H9 (cell line): ENCODE measurements around the gene BCO1. TPM values are rescaled to one million over a fixed set of nuclear protein-coding genes. Genes with fewer than 3 reads are reported as not detected.

Source experiments
- DNase-seq: peaks from one replicate; pipeline ENCODE4 v3.0.0-alpha.2; 2017
- H2AFZ ChIP-seq: one replicate; pipeline ENCODE4 v1.6.1; 2013; ENCODE audit warnings: mild to moderate bottlenecking, low read length, control low read depth, moderate library complexity
- H2AK5ac ChIP-seq: 2 replicates; pipeline ENCODE4 v1.6.1; 2013; ENCODE audit warnings: low read length, control low read depth, mixed read lengths; ENCODE audit not compliant: insufficient read length
- H2BK120ac ChIP-seq: one replicate; pipeline ENCODE4 v1.6.1; 2013; ENCODE audit warnings: low read depth, mild to moderate bottlenecking, low read length, control low read depth, inconsistent platforms; ENCODE audit not compliant: poor library complexity, severe bottlenecking
- H2BK12ac ChIP-seq: 2 replicates; pipeline ENCODE4 v1.6.1; 2013; ENCODE audit warnings: low read length, control low read depth, mixed read lengths, low read depth; ENCODE audit not compliant: insufficient read length
- H2BK15ac ChIP-seq: 2 replicates; pipeline ENCODE4 v1.6.1; 2013; ENCODE audit warnings: low read depth, low read length, control low read depth
- H2BK20ac ChIP-seq: one replicate; pipeline ENCODE4 v1.6.1; 2013; ENCODE audit warnings: low read depth, mild to moderate bottlenecking, low read length, control low read depth, inconsistent platforms; ENCODE audit not compliant: poor library complexity, severe bottlenecking
- H2BK5ac ChIP-seq: 2 replicates; pipeline ENCODE4 v1.6.1; 2013; ENCODE audit warnings: low read length, control low read depth, mixed read lengths; ENCODE audit not compliant: insufficient read length
- H3K14ac ChIP-seq: 2 replicates; pipeline ENCODE4 v1.6.1; 2013; ENCODE audit warnings: low read length, control low read depth; ENCODE audit not compliant: insufficient read depth
- H3K18ac ChIP-seq: 2 replicates; pipeline ENCODE4 v1.6.1; 2013; ENCODE audit warnings: low read depth, mild to moderate bottlenecking, mixed read lengths, low read length, control low read depth; ENCODE audit not compliant: insufficient read length
- H3K23ac ChIP-seq: 2 replicates; pipeline ENCODE4 v1.6.1; 2013; ENCODE audit warnings: low read length, control low read depth, mixed read lengths, low read depth; ENCODE audit not compliant: insufficient read length
- H3K23me2 ChIP-seq: 2 replicates; pipeline ENCODE4 v1.6.1; 2013; ENCODE audit warnings: low read depth, mild to moderate bottlenecking, mixed read lengths, low read length, control low read depth; ENCODE audit not compliant: insufficient read length, poor library complexity, severe bottlenecking
- H3K27ac ChIP-seq: 2 replicates; pipeline ENCODE4 v1.5.1; 2013; ENCODE audit warnings: low read length, control low read depth, mixed read lengths, low read depth; ENCODE audit not compliant: insufficient read length
- H3K27me3 ChIP-seq: 2 replicates; pipeline ENCODE4 v1.6.1; 2013; ENCODE audit warnings: low read length, control low read depth, inconsistent platforms; ENCODE audit not compliant: insufficient read depth
- H3K4ac ChIP-seq: 2 replicates; pipeline ENCODE4 v1.6.1; 2013; ENCODE audit warnings: low read depth, mild to moderate bottlenecking, control low read depth, inconsistent platforms, low read length, moderate library complexity
- H3K4me1 ChIP-seq: 2 replicates; pipeline ENCODE4 v1.6.1; 2013; ENCODE audit warnings: low read length, control low read depth, inconsistent platforms; ENCODE audit not compliant: insufficient read depth
- H3K4me2 ChIP-seq: 2 replicates; pipeline ENCODE4 v1.6.1; 2013; ENCODE audit warnings: low read length, control low read depth, mixed read lengths; ENCODE audit not compliant: insufficient read length, insufficient read depth
- H3K56ac ChIP-seq: 2 replicates; pipeline ENCODE4 v1.6.1; 2013; ENCODE audit warnings: low read depth, mild to moderate bottlenecking, mixed read lengths, low read length, control low read depth; ENCODE audit not compliant: insufficient read length
- H3K79me1 ChIP-seq: 2 replicates; pipeline ENCODE4 v1.6.1; 2013; ENCODE audit warnings: low read depth, mild to moderate bottlenecking, moderate library complexity, low read length, control low read depth, inconsistent platforms; ENCODE audit not compliant: insufficient read depth, poor library complexity, severe bottlenecking
- H3K79me2 ChIP-seq: 2 replicates; pipeline ENCODE4 v1.6.1; 2013; ENCODE audit warnings: low read length, control low read depth, inconsistent platforms; ENCODE audit not compliant: insufficient read depth
- H3K9ac ChIP-seq: 2 replicates; pipeline ENCODE4 v1.6.1; 2013; ENCODE audit warnings: low read length, control low read depth, mixed read lengths; ENCODE audit not compliant: insufficient read length; ENCODE audit errors: extremely low read depth
- H3K9me3 ChIP-seq: one replicate; pipeline ENCODE4 v1.6.1; 2013; ENCODE audit warnings: low read depth, low read length, inconsistent platforms; ENCODE audit not compliant: control insufficient read depth
- H3T11ph ChIP-seq: one replicate; pipeline ENCODE4 v1.6.1; 2013; ENCODE audit warnings: mild to moderate bottlenecking, low read length, control low read depth, inconsistent platforms
- H4K20me1 ChIP-seq: one replicate; pipeline ENCODE4 v1.6.1; 2013; ENCODE audit not compliant: control insufficient read depth, insufficient read length, insufficient read depth
- H4K5ac ChIP-seq: 2 replicates; pipeline ENCODE4 v1.6.1; 2013; ENCODE audit warnings: low read depth, mild to moderate bottlenecking, mixed read lengths, low read length, control low read depth; ENCODE audit not compliant: insufficient read length
- H4K8ac ChIP-seq: replicated peaks from 2 replicates; pipeline ENCODE4 v1.6.1; 2013; ENCODE audit warnings: low read length, control low read depth, mixed read lengths, low read depth; ENCODE audit not compliant: insufficient read length
- H4K91ac ChIP-seq: 2 replicates; pipeline ENCODE4 v1.6.1; 2013; ENCODE audit warnings: low read depth, mild to moderate bottlenecking, moderate library complexity, mixed read lengths, low read length, control low read depth; ENCODE audit not compliant: insufficient read length
- H3K27ac Mint-ChIP-seq, 3 experiments: 2 replicates in 2 of 3; 3 replicates in 1 of 3; pipeline ENCODE4 v1.8.0; 2020 to 2021; ENCODE audit warnings: mixed read lengths in 3 of 3, mild to moderate bottlenecking in 1 of 3, moderate library complexity in 1 of 3
- H3K27me3 Mint-ChIP-seq: 2 replicates; pipeline ENCODE4 v1.8.0; 2021; ENCODE audit warnings: low read depth, mild to moderate bottlenecking, moderate library complexity, mixed read lengths
- H3K36me3 Mint-ChIP-seq, 3 experiments: 2 replicates in 2 of 3; 3 replicates in 1 of 3; pipeline ENCODE4 v1.8.0; 2020 to 2021; ENCODE audit warnings: low read depth in 3 of 3, mixed read lengths in 3 of 3; ENCODE audit not compliant: insufficient read depth in 1 of 3
- H3K4me1 Mint-ChIP-seq, 2 experiments: 2 replicates each; pipeline ENCODE4 v1.8.0; 2020; ENCODE audit warnings: mixed read lengths in 2 of 2
- H3K4me3 Mint-ChIP-seq, 2 experiments: 2 replicates in 1 of 2; 3 replicates in 1 of 2; pipeline ENCODE4 v1.8.0; 2020 to 2021; ENCODE audit warnings: mild to moderate bottlenecking in 2 of 2, mixed read lengths in 2 of 2, moderate library complexity in 1 of 2
- H3K9me3 Mint-ChIP-seq, 2 experiments: 2 replicates in 1 of 2; 3 replicates in 1 of 2; pipeline ENCODE4 v1.8.0; 2020; ENCODE audit warnings: mild to moderate bottlenecking in 2 of 2, mixed read lengths in 2 of 2, moderate library complexity in 1 of 2
- WGBS: extraction: QIAGEN DNeasy Blood & Tissue Kit; methylation state at CpG from one replicate; pipeline ENCODE4 v1.1.7; 2013; ENCODE audit warnings: missing lambda C conversion rate, low lambda C conversion rate, mixed read lengths; ENCODE audit not compliant: insufficient read length; ENCODE audit errors: extremely low coverage; 5-methylcytosine and 5-hydroxymethylcytosine counted together
- total RNA-seq: library from RNA; stranded (reverse); gene quantifications from 2 replicates; pipeline ENCODE4 v1.2.1, GENCODE V29; 2021
- TF ChIP-seq, protein P1 (sequence below): fragments of 200-600 bp; sonication (generic); conservative IDR thresholded peaks from 3 replicates; pipeline ENCODE4 v1.8.0; 2021; ENCODE audit warnings: antibody characterized with exemption, mild to moderate bottlenecking

The BCO1 gene
- total RNA-seq, 1 experiment from 2014 or later = not detected

DNA sequence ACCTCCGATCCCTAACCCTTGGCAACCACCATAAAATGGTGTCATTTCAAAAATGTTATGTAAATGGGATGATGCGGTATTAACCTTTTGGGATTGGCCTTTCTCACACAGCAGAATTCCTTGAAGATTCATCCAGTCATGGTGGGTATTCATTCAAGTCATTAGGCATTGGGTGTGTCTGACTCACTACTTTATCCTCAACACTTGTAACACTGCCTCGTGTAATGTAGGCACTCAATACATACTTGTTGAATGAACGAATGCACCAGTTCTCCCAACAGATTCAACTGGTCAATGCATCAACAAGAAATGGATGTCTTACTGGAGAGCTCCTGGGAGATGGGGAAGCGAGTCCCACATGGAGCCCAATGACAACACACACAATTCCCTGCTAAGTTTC is 54.4 kb downstream of the BCO1 start:
- Histone ChIP-seq H2BK120ac (no peak overlapping the region), H2AK5ac (no peak overlapping the region), H3K9ac (no peak overlapping the region), H3K23ac (no peak overlapping the region), H3K9me3 (no peaks in the 10 kb centered on the region), H4K20me1 (no peaks in the 10 kb centered on the region), H3K4me1 (no peaks in the 10 kb centered on the region), H2BK15ac (no peak overlapping the region), H4K8ac (no peak overlapping the region), H3K4ac (no peak overlapping the region), H4K5ac (no peak overlapping the region), H3K27ac (no peak overlapping the region), H3K79me1 (no peaks in the 10 kb centered on the region), H2AFZ (no peak overlapping the region), H2BK20ac (no peak overlapping the region), H2BK12ac (no peak overlapping the region), H3K4me2 (no peak overlapping the region), H4K91ac (no peak overlapping the region), H3K79me2 (no peaks in the 10 kb centered on the region), H3T11ph (no peak overlapping the region), H3K14ac (no peak overlapping the region), H3K56ac (no peak overlapping the region), H2BK5ac (no peak overlapping the region), H3K27me3 (no peaks in the 10 kb centered on the region), H3K23me2 (no peaks in the 10 kb centered on the region), H3K18ac (no peak overlapping the region)
- TF ChIP-seq, protein P1, sequence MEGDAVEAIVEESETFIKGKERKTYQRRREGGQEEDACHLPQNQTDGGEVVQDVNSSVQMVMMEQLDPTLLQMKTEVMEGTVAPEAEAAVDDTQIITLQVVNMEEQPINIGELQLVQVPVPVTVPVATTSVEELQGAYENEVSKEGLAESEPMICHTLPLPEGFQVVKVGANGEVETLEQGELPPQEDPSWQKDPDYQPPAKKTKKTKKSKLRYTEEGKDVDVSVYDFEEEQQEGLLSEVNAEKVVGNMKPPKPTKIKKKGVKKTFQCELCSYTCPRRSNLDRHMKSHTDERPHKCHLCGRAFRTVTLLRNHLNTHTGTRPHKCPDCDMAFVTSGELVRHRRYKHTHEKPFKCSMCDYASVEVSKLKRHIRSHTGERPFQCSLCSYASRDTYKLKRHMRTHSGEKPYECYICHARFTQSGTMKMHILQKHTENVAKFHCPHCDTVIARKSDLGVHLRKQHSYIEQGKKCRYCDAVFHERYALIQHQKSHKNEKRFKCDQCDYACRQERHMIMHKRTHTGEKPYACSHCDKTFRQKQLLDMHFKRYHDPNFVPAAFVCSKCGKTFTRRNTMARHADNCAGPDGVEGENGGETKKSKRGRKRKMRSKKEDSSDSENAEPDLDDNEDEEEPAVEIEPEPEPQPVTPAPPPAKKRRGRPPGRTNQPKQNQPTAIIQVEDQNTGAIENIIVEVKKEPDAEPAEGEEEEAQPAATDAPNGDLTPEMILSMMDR = no peak
- Mint-ChIP-seq H3K4me3 (no peak overlapping the region), H3K9me3 (no peaks in the 10 kb centered on the region), H3K27ac (no peak overlapping the region), H3K36me3 (no peaks in the 10 kb centered on the region), H3K27me3 (peaks cover 13% of the 10 kb centered on the region), H3K4me1 (no peaks in the 10 kb centered on the region)
- WGBS = no CpG with 5 or more reads among the region's 5 CpGs
- no peak for DNase-seq
